NOMO-1 (cell line): ENCODE data around the gene MAP9.
"Not testable (repeated sequence)": the region's sequence is repeated elsewhere in the genome, so short reads cannot be mapped to it uniquely, and the experiment has no call there.

Source experiments
- DNase-seq, 2 experiments: peaks; one replicate each; lab custom pipeline; 2025; ENCODE audit not compliant: unreplicated experiment in 2 of 2; lab: John Stamatoyannopoulos, UW

The MAP9 gene

DNA sequence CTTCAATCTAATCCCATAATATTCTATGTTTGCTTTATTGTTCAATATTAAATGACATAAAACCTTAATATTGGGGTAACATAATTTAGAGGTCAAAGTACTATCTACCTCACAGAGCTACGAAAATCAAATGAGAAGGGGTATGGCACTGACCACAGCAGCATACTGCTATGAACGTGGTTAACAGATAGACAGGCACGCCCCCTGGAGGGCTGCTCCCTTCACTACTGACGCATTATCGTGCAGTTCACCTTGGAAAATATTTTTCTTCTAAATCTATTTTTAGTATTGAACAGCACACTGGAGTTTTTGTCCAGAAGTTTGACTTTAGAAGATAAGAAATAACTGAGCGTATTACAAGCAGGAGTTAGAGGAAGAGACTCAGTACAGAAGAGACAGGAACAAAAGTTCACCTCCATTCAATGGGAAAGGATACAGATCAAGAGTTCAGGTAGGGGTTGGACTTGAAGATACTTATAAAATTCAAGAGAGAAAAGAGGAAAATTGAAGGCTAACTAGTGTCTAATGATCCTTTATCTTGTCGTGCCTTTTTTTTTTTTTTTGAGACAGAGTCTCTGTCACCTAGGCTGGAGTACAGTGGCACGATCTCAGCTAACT, 22.7 kb downstream of the MAP9 start:
- peak in 1 of 2 experiments; percentile 29 for DNase-seq

DNA sequence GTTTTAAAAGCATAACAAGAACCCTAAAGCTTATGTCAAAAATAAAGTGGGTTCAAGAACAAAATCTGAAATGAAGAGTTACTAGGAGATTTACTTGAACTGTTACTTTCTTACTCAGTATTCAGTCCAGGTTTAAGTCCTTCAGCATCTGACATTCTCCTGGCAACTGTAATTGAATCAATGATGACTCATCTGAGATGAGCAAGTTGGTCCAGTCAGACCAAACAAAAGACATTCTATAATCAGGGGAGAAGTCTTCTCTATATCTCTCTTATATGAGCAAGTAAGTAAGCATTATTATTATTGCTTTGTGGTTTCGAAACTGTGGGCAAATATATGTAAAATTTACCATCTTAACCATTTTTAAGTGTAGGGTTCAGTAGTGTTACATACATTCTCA, 34.6 kb downstream of the MAP9 start:
- DNase-seq: no peak

DNA sequence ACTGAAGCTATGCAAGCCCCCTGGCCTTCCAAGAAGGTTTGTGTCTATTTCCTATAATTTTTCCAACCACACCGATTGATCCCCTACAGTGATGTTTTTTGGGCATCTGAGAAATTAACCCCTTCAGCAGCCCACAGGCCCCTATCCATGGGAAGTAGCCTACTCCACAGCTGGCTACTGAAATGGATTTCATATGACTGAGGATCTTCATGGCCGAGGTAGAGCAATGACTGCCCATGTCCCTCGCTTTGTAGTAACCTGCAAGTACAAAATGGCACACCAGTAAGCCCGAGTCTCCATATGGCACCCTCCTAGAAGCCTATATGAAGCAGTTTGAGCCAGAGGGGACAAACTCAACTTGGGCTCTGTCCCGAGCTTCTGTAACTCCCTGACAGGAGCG, 36.8 kb downstream of the MAP9 start:
- no peak for DNase-seq

DNA sequence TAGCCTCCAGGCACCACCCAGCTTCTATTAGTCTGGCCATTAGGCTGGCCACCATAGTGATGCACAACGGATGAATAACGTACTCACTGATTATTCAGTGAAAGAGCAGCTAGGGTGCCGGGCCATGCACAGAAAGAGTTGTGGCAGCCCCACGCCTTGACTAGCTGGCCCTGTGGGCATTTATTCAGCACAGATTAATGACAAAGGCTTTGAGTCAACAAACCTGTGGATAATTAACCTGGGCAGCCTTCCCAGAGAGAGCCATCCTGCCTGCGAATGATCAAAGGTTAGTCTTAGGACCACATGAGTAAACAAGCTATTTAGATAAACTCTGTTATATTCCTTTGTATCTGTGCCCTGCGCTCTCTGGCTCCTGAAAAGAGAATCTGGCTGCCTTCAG, 37.2 kb downstream of the MAP9 start:
- DNase-seq: no peak

- DNase-seq: no peak
Observed at GRCh38 chr4:155338196-155338595, 38.6 kb downstream of the MAP9 start.

DNA sequence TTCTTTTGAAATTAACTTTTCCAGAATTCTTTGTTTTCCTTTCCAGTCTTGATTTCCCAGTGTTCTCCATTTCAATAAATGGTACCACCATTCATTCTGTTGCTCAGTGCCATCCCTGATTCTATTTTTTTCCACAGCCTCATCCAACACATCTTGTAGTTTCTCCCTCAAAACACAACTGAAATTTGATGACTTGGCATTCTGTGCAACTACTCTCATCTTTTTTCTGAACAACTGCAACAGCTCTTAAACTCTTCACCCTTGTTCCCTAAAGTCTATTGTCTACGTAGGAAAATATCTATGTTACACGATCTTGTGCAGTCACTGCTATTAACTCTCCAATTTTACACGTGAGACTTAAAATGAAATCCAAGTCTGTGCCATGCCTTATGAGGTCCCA, 40.5 kb downstream of the MAP9 start:
- DNase-seq: no peak

DNA sequence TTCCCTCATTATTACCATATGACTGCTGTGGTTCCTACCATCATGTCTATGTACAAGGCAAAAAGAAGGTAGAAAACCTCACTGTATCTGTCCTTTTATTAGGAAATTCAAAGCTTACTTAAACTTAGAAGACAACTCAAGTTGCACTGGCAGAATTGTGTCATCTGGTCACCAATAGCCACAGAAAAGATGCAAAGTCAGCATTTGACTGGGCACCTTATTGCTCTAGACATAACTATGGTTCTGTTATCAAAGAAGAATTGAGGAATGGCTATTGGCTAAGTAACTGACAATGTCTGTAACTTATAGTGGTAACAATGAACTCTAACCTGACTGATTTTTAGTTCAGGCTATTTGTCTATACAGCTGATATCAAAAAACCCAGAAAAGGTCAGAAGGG, 45.3 kb downstream of the MAP9 start:
- DNase-seq: no peak

DNA sequence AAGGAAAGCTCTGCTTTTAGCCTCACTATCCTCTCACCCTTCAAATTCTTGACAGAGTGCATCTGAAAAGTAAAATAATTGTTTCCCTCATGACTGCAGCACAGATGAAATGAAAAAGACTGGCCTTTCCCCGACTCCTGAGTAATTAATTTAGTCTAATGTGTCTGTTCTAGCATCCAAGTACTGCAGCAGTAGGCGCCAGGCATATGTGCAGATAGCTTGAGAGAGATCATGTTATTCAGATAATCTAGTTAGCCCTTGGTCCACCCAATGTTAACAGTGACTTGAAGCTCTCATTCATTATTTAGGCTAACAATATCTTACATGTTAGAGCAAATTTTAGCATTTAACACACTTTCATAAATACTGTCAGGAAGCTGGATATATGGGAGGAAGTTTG, 54.0 kb downstream of the MAP9 start:
- no peak for DNase-seq

DNA sequence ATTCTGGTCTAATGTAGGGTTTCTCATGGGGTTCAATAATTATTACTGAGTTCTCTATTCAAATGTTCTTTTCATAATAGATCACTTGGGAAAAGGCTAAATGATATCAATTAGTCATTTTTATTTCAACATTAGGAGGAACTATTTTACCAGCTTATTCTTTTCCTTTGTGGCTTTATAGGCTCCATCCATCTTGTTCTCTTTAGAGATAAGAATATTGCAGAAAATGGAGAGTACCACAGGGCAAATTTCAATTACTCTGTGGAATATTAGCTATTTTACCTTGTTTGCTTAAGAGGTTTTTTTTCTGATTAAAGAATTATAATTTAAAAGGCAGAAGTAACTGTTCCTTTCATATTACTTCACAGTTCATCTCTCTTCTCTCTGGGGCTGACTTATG, 55.8 kb downstream of the MAP9 start:
- no peak for DNase-seq

DNA sequence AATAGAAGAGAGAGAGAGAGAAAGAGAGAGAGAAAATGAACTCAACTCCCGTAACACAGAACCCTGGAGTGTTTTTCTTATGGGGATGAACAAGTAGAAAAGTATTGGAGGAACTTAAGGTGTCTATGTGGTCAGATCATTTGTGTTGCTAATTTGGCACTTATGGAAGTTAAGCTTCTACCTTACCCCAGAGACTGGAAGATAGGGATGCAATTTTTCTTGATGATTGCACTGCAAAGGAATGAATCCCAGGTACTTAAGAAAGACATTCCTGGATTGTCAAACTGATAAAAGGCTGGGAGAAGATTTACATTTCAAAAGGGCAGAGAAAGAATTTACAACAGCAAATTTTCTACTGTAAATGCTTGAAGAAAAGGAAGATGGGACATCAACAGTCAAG, 57.2 kb downstream of the MAP9 start:
- no peak for DNase-seq

DNA sequence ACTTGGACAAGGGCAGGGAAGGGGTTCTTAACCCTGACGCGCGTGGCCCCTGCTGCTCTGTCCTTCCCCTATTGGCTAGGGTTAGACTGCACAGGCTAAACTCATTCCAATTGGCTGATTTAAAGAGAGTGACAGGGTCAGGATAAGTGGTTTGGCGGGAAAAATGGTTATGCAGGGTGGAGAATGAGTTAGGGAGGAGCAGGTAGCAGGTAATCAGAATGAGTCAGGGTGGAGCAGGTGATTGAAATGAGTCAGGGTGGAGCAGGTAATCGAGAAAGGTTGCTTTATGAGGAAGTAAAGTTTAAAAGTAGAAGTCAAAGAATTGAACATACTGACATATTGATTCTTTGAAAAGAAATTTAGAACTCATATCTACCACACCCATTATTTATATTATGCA, 64.7 kb downstream of the MAP9 start:
- DNase-seq: not testable (repeated sequence)

GRCh38 chr4:155307731-155308277, 69.0 kb downstream of the MAP9 start:
- no peak for DNase-seq

DNA sequence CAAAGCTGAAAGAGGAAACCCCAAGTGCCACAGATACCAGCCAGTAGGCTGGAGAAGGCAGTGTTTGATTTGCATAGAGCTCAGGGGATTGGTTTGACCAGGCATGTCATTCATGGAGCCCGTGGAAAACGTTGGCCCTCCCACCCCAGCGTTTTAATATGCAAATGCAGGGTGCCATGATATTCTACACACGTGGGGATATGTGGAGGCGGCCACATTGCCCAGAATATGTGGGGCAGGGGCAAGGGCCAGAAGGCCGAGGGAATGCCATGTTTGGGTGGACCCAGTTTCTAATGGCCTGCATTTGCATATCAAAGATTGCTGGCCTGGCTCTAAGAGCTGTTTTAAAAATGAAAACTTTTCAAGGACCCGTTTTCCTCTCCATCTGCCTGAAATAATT, 71.1 kb downstream of the MAP9 start:
- DNase-seq: no peak

- DNase-seq: no peak
Observed at GRCh38 chr4:155304375-155304774, 72.4 kb downstream of the MAP9 start.

DNA sequence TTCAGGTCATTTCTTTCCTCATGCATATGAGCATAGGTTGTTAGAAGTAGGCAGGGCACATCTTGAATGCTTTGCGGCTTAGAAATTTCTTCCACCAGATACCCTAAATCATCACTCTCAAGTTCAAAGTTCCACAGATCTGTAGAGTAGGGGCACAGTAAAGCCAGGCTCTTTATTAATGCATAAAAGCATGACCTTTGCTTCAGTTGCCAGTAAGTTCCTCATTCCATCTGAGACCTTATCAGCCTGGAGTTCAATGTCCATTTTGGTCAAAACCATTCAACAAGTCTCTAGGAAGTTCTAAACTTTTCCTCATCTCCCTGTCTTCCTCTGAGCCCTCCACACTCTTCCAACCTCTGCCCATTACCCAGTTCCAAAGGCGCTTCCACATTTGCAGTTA, 77.7 kb downstream of the MAP9 start:
- DNase-seq: no peak
